HCT116 (cell line): Measurements from ENCODE around the gene ZNF112. TPM values are rescaled to one million over a fixed set of nuclear protein-coding genes. Genes with fewer than 3 reads are reported as not detected.

Source experiments
- ATAC-seq: fragments of 200-7000 bp; cut with Tn5 transposase; 2 replicates; pipeline ENCODE4 v1.9.1; 2020; ENCODE audit warnings: mild to moderate bottlenecking, moderate library complexity
- BruUV-seq: library from RNA; stranded (reverse); fragments of 400-500 nt; replicated peaks from 2 replicates; lab custom pipeline; 2021; lab: Mats Ljungman, UMichigan
- CTCF ChIA-PET: fragments of 300-600 bp; sonication (Branson Sonifier 250); formaldehyde crosslinking; loops from one replicate; lab custom pipeline; 2021; ENCODE audit warnings: antibody characterized with exemption; lab: Charles Lee
- POLR2A ChIA-PET: fragments of 300-600, 350-600 bp; sonication (Branson Sonifier 250); formaldehyde crosslinking; loops from one replicate; lab custom pipeline; 2021; ENCODE audit warnings: antibody characterized with exemption; lab: Charles Lee
- RAD21 ChIA-PET, 2 experiments: fragments of 300-600 bp; sonication (Branson Sonifier 250); formaldehyde crosslinking; loops; one replicate each; lab custom pipeline; 2023; ENCODE audit warnings: low total read pairs in 2 of 2; ENCODE audit not compliant: uncharacterized antibody in 2 of 2, unreplicated experiment in 2 of 2, low non-redundant PET in 1 of 2; lab: Charles Lee
- DNase-seq: peaks from one replicate; pipeline ENCODE4 v3.0.0-alpha.2; 2010; ENCODE audit warnings: low read depth, low spot score
- H2AFZ ChIP-seq: fragments of 200-600 bp; shearing (Covaris generic), sonication (generic); 2 replicates; pipeline ENCODE4 v1.6.1; 2017; ENCODE audit warnings: low read depth, mixed run types, mixed read lengths, antibody characterized with exemption, low read length; ENCODE audit not compliant: poor library complexity, severe bottlenecking
- H3K27ac ChIP-seq: 2 replicates; pipeline ENCODE4 v1.5.1; 2012; ENCODE audit warnings: low read depth, low read length
- H3K27me3 ChIP-seq: fragments of 200-600 bp; sonication (generic); 2 replicates; pipeline ENCODE4 v1.6.1; 2016; ENCODE audit warnings: mixed run types, low read length, mixed read lengths; ENCODE audit not compliant: insufficient read depth
- H3K36me3 ChIP-seq, 2 experiments: fragments of 200-500 bp in 1 of 2; fragments of 200-600 bp in 1 of 2; sonication (Bioruptor generic) in 1 of 2; sonication (generic) in 1 of 2; 2 replicates each; pipeline versions ENCODE4 v1.5.1 to v1.6.1; 2014 to 2016; ENCODE audit warnings: low read length in 2 of 2, inconsistent platforms in 1 of 2, mixed read lengths in 1 of 2, mixed run types in 1 of 2; ENCODE audit not compliant: insufficient read depth in 2 of 2, control insufficient read depth in 1 of 2
- H3K4me1 ChIP-seq, 2 experiments: fragments of 200-600 bp in 1 of 2; sonication (generic) in 1 of 2; 2 replicates each; pipeline versions ENCODE4 v1.5.1 to v1.6.1; 2012 to 2017; ENCODE audit warnings: low read length in 2 of 2, inconsistent platforms in 1 of 2, mild to moderate bottlenecking in 1 of 2, mixed read lengths in 1 of 2, mixed run types in 1 of 2, moderate library complexity in 1 of 2; ENCODE audit not compliant: insufficient read depth in 2 of 2, control insufficient read depth in 1 of 2
- H3K4me2 ChIP-seq: fragments of 200-600 bp; sonication (generic); 2 replicates; pipeline ENCODE4 v1.6.1; 2017; ENCODE audit warnings: mixed run types, low read length, mixed read lengths
- H3K4me3 ChIP-seq, 2 experiments: fragments of 200-600 bp in 1 of 2; sonication (generic) in 1 of 2; replicated peaks in 1 of 2; 2 replicates each; pipeline ENCODE4 v1.5.1; 2011 to 2016; ENCODE audit warnings: low read length in 2 of 2, control low read depth in 1 of 2, low read depth in 1 of 2, mild to moderate bottlenecking in 1 of 2, mixed read lengths in 1 of 2, mixed run types in 1 of 2
- H3K79me2 ChIP-seq: fragments of 200-600 bp; sonication (generic); 2 replicates; pipeline ENCODE4 v1.6.1; 2017; ENCODE audit warnings: mild to moderate bottlenecking, mixed run types, low read length, moderate library complexity, mixed read lengths; ENCODE audit not compliant: insufficient read depth
- H3K9ac ChIP-seq: fragments of 200-600 bp; sonication (generic); 2 replicates; pipeline ENCODE4 v1.6.1; 2016; ENCODE audit warnings: low read length, mixed read lengths
- H3K9me2 ChIP-seq: fragments of 200-600 bp; sonication (generic), shearing (Covaris generic); 2 replicates; pipeline ENCODE4 v1.6.1; 2017; ENCODE audit warnings: mixed run types, mild to moderate bottlenecking, moderate library complexity; ENCODE audit not compliant: insufficient read depth
- H3K9me3 ChIP-seq, 2 experiments: fragments of 200-500 bp in 1 of 2; fragments of 200-600 bp in 1 of 2; sonication (Bioruptor generic) in 1 of 2; sonication (generic) in 1 of 2; 2 replicates each; pipeline ENCODE4 v1.6.1; 2014 to 2017; ENCODE audit warnings: low read length in 2 of 2, mixed read lengths in 2 of 2, inconsistent platforms in 1 of 2, low read depth in 1 of 2, mild to moderate bottlenecking in 1 of 2, mixed run types in 1 of 2, moderate library complexity in 1 of 2; ENCODE audit not compliant: control insufficient read depth in 1 of 2, insufficient read depth in 1 of 2
- H4K20me1 ChIP-seq: fragments of 200-600 bp; sonication (generic), shearing (Covaris generic); 2 replicates; pipeline ENCODE4 v1.6.1; 2017; ENCODE audit warnings: mixed run types, mild to moderate bottlenecking, moderate library complexity; ENCODE audit not compliant: insufficient read depth
- CEBPB ChIP-seq: IDR thresholded peaks from 2 replicates; pipeline ENCODE4 v1.6.1; 2012; ENCODE audit warnings: low read depth
- EZH2 ChIP-seq: fragments of 200-600 bp; sonication (generic); IDR thresholded peaks from 2 replicates; pipeline ENCODE4 v1.6.1; 2017; ENCODE audit warnings: antibody characterized with exemption, mixed run types
- EZH2phosphoT487 ChIP-seq: fragments of 200-600 bp; IDR thresholded peaks from 2 replicates; pipeline ENCODE4 v1.6.1; 2018; ENCODE audit warnings: antibody characterized with exemption, borderline replicate concordance
- JUND ChIP-seq: IDR thresholded peaks from 2 replicates; pipeline ENCODE4 v1.6.1; 2012
- POLR2A ChIP-seq: IDR thresholded peaks from 2 replicates; pipeline ENCODE4 v1.7.0; 2011; ENCODE audit warnings: borderline replicate concordance; ENCODE audit not compliant: insufficient read depth, insufficient read length; ENCODE audit errors: extremely low read depth
- SP1 ChIP-seq: IDR thresholded peaks from 2 replicates; pipeline ENCODE4 v1.6.1; 2012; ENCODE audit warnings: low read depth
- SRF ChIP-seq: IDR thresholded peaks from 2 replicates; pipeline ENCODE4 v1.6.1; 2012; ENCODE audit warnings: low read depth
- TCF7L2 ChIP-seq: IDR thresholded peaks from 2 replicates; pipeline ENCODE4 v1.7.0; 2011; ENCODE audit warnings: borderline replicate concordance, inconsistent platforms; ENCODE audit not compliant: insufficient read depth, insufficient read length; ENCODE audit errors: extremely low read depth
- YY1 ChIP-seq: IDR thresholded peaks from 2 replicates; pipeline ENCODE4 v1.6.1; 2011; ENCODE audit warnings: low read length, low read depth, moderate library complexity, mild to moderate bottlenecking; ENCODE audit not compliant: insufficient replicate concordance; ENCODE audit errors: extremely low read depth
- ZFX ChIP-seq: fragments of 450-650 bp; IDR thresholded peaks from 2 replicates; pipeline ENCODE4 v1.6.1; 2017
- ZNF274 ChIP-seq: fragments of 200-500 bp; sonication (Bioruptor generic); IDR thresholded peaks from 2 replicates; pipeline ENCODE4 v1.6.1; 2014; ENCODE audit warnings: mild to moderate bottlenecking, low read depth, low read length, inconsistent platforms
- intact Hi-C: fragments of 100-400 bp; cut with micrococcal nuclease; formaldehyde crosslinking; loops from 2 replicates; pipeline ENCODE4 v1.10.0; 2022
- total RNA-seq: library from RNA; stranded (reverse); gene quantifications from one replicate; pipeline ENCODE4 v1.2.1, GENCODE V29; 2021; ENCODE audit not compliant: unreplicated experiment
- TF ChIP-seq, protein P1 (sequence below), 3 experiments: fragments of 200-600 bp in 1 of 3; sonication (generic) in 1 of 3; IDR thresholded peaks in 2 of 3; conservative IDR thresholded peaks in 1 of 3; 2 replicates each; pipeline ENCODE4 v1.5.1; 2012 to 2017; ENCODE audit warnings: low read depth in 2 of 3, low read length in 2 of 3, antibody characterized with exemption in 1 of 3, borderline replicate concordance in 1 of 3, control low read depth in 1 of 3, mild to moderate bottlenecking in 1 of 3, mixed read lengths in 1 of 3, mixed run types in 1 of 3, moderate library complexity in 1 of 3; ENCODE audit not compliant: insufficient read depth in 1 of 3
- TF ChIP-seq, protein P2 (sequence below): IDR thresholded peaks from 2 replicates; pipeline ENCODE4 v1.6.1; 2012; ENCODE audit warnings: low read depth

Gene ZNF112
- total RNA-seq, 1 experiment from 2014 or later = 3.6 TPM

- H3K27ac ChIP-seq = no peak overlapping the region
- H4K20me1 ChIP-seq = no peaks in the 10 kb centered on the region
- H3K9me2 ChIP-seq = no peaks in the 10 kb centered on the region
- CTCF ChIA-PET = no interaction called here
- no peaks in the 10 kb centered on the region for H3K79me2 ChIP-seq
- ATAC-seq (no peak), DNase-seq (no peak)
- peaks cover 3 to 14% of the 10 kb centered on the region in 2 experiments; a peak in 3 of 4 replicates for H3K4me1 ChIP-seq
- H3K36me3 ChIP-seq = no peaks in the 10 kb centered on the region
- TF ChIP-seq ZFX (no peak), JUND (no peak), SRF (no peak), SP1 (no peak), EZH2phosphoT487 (no peak), YY1 (no peak), POLR2A (no peak), EZH2 (no peak), ZNF274 (no peak), TCF7L2 (no peak), CEBPB (no peak)
- TF ChIP-seq, protein P1, sequence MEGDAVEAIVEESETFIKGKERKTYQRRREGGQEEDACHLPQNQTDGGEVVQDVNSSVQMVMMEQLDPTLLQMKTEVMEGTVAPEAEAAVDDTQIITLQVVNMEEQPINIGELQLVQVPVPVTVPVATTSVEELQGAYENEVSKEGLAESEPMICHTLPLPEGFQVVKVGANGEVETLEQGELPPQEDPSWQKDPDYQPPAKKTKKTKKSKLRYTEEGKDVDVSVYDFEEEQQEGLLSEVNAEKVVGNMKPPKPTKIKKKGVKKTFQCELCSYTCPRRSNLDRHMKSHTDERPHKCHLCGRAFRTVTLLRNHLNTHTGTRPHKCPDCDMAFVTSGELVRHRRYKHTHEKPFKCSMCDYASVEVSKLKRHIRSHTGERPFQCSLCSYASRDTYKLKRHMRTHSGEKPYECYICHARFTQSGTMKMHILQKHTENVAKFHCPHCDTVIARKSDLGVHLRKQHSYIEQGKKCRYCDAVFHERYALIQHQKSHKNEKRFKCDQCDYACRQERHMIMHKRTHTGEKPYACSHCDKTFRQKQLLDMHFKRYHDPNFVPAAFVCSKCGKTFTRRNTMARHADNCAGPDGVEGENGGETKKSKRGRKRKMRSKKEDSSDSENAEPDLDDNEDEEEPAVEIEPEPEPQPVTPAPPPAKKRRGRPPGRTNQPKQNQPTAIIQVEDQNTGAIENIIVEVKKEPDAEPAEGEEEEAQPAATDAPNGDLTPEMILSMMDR (IDR thresholded peaks at IDR 0.05 in 2 of 3, conservative IDR thresholded peaks at IDR 0.05 in 1 of 3; ENCODE audit: borderline replicate concordance in 1 of 3, insufficient read depth in 1 of 3, low read depth in 2 of 3, low read length in 2 of 3) = no peak
- TF ChIP-seq, protein P2, sequence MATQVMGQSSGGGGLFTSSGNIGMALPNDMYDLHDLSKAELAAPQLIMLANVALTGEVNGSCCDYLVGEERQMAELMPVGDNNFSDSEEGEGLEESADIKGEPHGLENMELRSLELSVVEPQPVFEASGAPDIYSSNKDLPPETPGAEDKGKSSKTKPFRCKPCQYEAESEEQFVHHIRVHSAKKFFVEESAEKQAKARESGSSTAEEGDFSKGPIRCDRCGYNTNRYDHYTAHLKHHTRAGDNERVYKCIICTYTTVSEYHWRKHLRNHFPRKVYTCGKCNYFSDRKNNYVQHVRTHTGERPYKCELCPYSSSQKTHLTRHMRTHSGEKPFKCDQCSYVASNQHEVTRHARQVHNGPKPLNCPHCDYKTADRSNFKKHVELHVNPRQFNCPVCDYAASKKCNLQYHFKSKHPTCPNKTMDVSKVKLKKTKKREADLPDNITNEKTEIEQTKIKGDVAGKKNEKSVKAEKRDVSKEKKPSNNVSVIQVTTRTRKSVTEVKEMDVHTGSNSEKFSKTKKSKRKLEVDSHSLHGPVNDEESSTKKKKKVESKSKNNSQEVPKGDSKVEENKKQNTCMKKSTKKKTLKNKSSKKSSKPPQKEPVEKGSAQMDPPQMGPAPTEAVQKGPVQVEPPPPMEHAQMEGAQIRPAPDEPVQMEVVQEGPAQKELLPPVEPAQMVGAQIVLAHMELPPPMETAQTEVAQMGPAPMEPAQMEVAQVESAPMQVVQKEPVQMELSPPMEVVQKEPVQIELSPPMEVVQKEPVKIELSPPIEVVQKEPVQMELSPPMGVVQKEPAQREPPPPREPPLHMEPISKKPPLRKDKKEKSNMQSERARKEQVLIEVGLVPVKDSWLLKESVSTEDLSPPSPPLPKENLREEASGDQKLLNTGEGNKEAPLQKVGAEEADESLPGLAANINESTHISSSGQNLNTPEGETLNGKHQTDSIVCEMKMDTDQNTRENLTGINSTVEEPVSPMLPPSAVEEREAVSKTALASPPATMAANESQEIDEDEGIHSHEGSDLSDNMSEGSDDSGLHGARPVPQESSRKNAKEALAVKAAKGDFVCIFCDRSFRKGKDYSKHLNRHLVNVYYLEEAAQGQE = no peak
- RAD21 ChIA-PET = no interaction called here
- POLR2A ChIA-PET = no interaction called here
- intact Hi-C loops = no loop called here
- H3K27me3 ChIP-seq = no peaks in the 10 kb centered on the region
- peaks cover 0 to 4% of the 10 kb centered on the region in 2 experiments; a peak in 1 of 4 replicates for H3K9me3 ChIP-seq
- no peak overlapping the region for H3K4me3 ChIP-seq
- H3K4me2 ChIP-seq = no peak overlapping the region
- H3K9ac ChIP-seq = no peak overlapping the region
- BruUV-seq = no TSS peak
- no peak overlapping the region for H2AFZ ChIP-seq
Measured at GRCh38 chr19:44308011-44308410, 48.5 kb downstream of the ZNF112 start.
